Activated naive CD4-positive, alpha-beta T cell treated with anti-CD3 and anti-CD28 coated beads, Interleukin-2, amount 10 ng/mL, durations not matched to agents 7 days and 5 days (primary cell): Measurements from ENCODE around the gene ETV3L.
"Not testable (repeated sequence)": the region's sequence is repeated elsewhere in the genome, so short reads cannot be mapped to it uniquely, and the experiment has no call there.

Experiments
- CTCF ChIA-PET: fragments of 350-600 bp; sonication (Branson Sonifier 250); formaldehyde crosslinking; loops from one replicate; lab custom pipeline; 2021; ENCODE audit warnings: antibody characterized with exemption; lab: Charles Lee
- DNase-seq: peaks from one replicate; pipeline ENCODE4 v3.0.0-alpha.2; 2020
- H3K27ac Mint-ChIP-seq: one replicate; pipeline ENCODE4 v1.8.0; 2021; ENCODE audit warnings: mild to moderate bottlenecking, moderate library complexity, mixed read lengths
- H3K27me3 Mint-ChIP-seq: one replicate; pipeline ENCODE4 v1.8.0; 2021; ENCODE audit warnings: mild to moderate bottlenecking, mixed read lengths
- H3K36me3 Mint-ChIP-seq: one replicate; pipeline ENCODE4 v1.8.0; 2021; ENCODE audit warnings: mixed read lengths
- H3K4me1 Mint-ChIP-seq: one replicate; pipeline ENCODE4 v1.8.0; 2021; ENCODE audit warnings: mixed read lengths
- H3K4me3 Mint-ChIP-seq: one replicate; pipeline ENCODE4 v1.8.0; 2021; ENCODE audit warnings: mild to moderate bottlenecking, moderate library complexity, mixed read lengths
- H3K9me3 Mint-ChIP-seq: one replicate; pipeline ENCODE4 v1.8.0; 2021; ENCODE audit warnings: mixed read lengths

The ETV3L gene

GRCh38 chr1:157059241-157059640 lies 40.4 kb downstream of the ETV3L start:
- not testable (repeated sequence) for H3K4me3 Mint-ChIP-seq, H3K27ac Mint-ChIP-seq
- H3K27me3 Mint-ChIP-seq, result peaks cover 53% of the 10 kb centered on the region

GRCh38 chr1:157056269-157056668 lies 43.3 kb downstream of the ETV3L start:
- CTCF ChIA-PET, result no interaction called here

More at GRCh38 chr1:157059241-157059640, 40.4 kb downstream of the ETV3L start:
- H3K9me3 Mint-ChIP-seq, DNase-seq, H3K36me3 Mint-ChIP-seq, CTCF ChIA-PET, H3K4me1 Mint-ChIP-seq: not testable (repeated sequence)

DNA sequence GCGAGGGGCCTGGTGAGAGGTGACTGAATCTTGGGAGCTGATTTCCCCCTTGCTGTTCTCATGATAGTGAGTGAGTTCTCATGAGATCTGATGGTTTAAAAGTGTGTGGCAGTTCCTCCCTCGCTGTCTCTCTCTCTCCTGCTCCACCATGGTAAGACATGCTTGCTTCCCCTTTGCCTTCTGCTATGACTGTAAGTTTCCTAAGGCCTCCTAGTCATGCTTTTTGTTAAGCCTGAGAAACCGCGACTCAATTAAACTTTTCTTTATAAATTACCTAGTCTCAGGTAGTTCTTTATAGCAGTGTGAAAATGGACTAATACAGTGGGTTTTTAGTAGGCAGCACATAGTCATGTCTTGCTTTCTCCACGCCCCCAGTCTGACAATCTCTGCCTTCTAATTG lies 43.9 kb downstream of the ETV3L start:
- H3K4me3 Mint-ChIP-seq, H3K4me1 Mint-ChIP-seq, H3K27ac Mint-ChIP-seq, CTCF ChIA-PET, DNase-seq, H3K9me3 Mint-ChIP-seq, H3K36me3 Mint-ChIP-seq: not testable (repeated sequence)
- peaks cover 55% of the 10 kb centered on the region for H3K27me3 Mint-ChIP-seq

More at GRCh38 chr1:157056269-157056668, 43.3 kb downstream of the ETV3L start:
- H3K27me3 Mint-ChIP-seq, result peaks cover 55% of the 10 kb centered on the region
- H3K27ac Mint-ChIP-seq, result no peak overlapping the region
- peaks cover 10% of the 10 kb centered on the region for H3K9me3 Mint-ChIP-seq
- H3K4me3 Mint-ChIP-seq, result no peak overlapping the region
- H3K36me3 Mint-ChIP-seq, result no peaks in the 10 kb centered on the region
- DNase-seq, result no peak
- H3K4me1 Mint-ChIP-seq, result no peaks in the 10 kb centered on the region

- Mint-ChIP-seq H3K27ac (no peak overlapping the region), H3K4me3 (no peak overlapping the region), H3K4me1 (peaks cover 10% of the 10 kb centered on the region), H3K27me3 (peaks cover 80% of the 10 kb centered on the region), H3K9me3 (peaks cover 6% of the 10 kb centered on the region), H3K36me3 (peaks cover 3% of the 10 kb centered on the region)
- CTCF ChIA-PET, result interaction anchor here (1.2 kb wide), 1 partner anchor 85 kb away, joined by 3 read pairs; no protein-coding TSS in a partner anchor
- no peak for DNase-seq
These were observed 48.8 kb downstream of the ETV3L start for GRCh38 chr1:157050836-157051235.

DNA sequence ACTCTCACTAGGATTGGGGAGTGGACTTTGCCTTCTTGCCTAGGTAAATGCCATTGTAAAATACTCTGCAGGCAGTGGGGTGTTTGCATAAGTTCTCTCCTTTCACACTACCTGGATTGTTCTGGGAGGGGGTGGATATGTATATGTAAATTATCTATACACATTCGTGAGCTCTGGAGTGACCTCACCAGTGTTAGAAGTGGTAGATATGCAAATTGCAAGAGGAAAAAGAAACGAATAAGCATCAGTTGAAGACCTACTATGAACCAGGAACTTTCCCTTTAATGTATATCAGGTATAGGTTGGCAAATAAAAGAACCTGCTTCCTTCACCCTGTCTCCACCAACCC lies 52.6 kb downstream of the ETV3L start:
- CTCF ChIA-PET, result interaction anchor here (1.5 kb wide), 1 partner anchor 27 kb away, joined by 5 read pairs; no protein-coding TSS in a partner anchor
- no peak overlapping the region for H3K27ac Mint-ChIP-seq
- peak overlapping the region; percentile 19 for H3K4me3 Mint-ChIP-seq
- peaks cover 2% of the 10 kb centered on the region for H3K9me3 Mint-ChIP-seq
- H3K4me1 Mint-ChIP-seq, result peaks cover 14% of the 10 kb centered on the region
- H3K27me3 Mint-ChIP-seq, result peaks cover 92% of the 10 kb centered on the region
- DNase-seq, result no peak
- peaks cover 3% of the 10 kb centered on the region for H3K36me3 Mint-ChIP-seq

DNA sequence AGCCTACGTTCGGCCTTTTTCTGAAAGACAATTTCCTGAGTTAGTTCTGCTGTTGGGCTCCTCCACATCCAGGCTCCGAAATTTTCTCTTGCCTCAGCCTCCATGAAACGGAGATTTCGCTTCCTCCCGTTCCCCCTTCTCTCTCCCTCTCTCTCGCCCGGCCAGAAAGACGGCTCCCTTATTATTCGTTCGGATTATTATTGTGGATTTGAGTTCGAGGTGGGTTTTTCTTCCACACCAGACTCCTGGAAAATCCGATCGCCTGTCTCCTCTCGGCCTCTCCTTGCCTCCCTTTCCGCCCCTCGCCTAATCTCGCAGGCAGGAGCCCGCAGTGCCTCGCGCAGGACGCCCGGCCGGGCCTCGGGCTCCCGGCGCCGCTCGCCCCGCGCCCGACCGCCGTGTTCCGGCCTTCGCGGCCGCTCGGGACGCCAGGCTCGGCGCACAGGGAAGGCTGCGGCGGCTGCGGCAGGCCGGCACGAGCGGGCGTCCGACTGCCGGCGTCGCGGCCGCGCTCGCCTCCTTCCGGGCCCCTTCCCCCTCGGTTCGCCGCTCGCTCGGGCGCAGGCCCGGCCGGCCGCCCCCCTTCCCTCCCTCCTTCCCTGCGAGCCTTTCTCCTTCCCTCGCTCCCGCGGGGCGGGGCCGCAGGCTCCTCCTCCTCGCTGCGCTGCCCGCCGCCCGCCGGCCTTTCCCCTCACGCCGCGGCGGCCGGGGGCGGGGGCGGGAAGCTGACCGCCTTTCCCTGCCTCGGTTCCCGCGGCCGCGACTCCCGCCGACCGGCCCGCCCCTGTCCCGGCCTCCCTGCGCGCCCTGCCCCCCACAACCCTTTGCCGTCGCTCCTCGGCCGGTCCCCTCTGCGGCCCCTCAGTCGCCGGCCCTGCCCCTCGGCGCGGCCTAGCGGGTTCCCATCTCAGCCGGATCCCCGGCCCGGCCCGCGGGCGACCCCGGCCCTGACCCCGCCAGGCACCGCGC lies 54.1 kb downstream of the ETV3L start, which contains the start of gene ARHGEF11:
Gene ARHGEF11 (minus strand): TSS at position 493 of the 969 bp plus-strand sequence. CDS start 1,412 bp downstream, outside the sequence.
- Mint-ChIP-seq H3K27me3 (peaks cover 91% of the 10 kb centered on the region), H3K9me3 (no peaks in the 10 kb centered on the region), H3K36me3 (peaks cover 3% of the 10 kb centered on the region), H3K4me3 (peak within 1 kb of the TSS; percentile 79), H3K27ac (no peak within 1 kb of the TSS), H3K4me1 (peaks cover 14% of the 10 kb centered on the region)
- peak; percentile 36 for DNase-seq
- CTCF ChIA-PET, result no interaction called here

DNA sequence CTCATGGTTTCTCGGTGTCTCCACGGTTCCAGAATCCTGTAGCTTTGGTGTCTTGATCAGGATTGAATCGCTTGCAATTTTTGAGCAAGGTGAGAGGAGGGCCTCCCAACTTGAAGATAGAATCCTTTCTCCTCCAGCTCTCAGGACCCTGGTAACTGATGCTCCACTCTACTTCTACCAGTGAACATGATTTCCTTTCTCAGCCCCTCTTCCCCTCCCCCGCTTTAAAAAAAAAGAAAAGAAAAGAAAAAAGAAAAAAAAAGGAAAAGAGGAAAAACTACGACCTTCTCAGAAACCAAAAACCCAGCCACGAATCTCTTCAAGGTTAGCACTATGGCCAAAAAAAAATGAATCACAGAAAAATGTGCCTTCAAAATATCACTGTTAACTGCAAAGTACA lies 55.3 kb downstream of the ETV3L start:
- no peak overlapping the region for H3K27ac Mint-ChIP-seq
- DNase-seq, result no peak
- H3K27me3 Mint-ChIP-seq, result peaks cover 92% of the 10 kb centered on the region
- CTCF ChIA-PET, result no interaction called here
- H3K9me3 Mint-ChIP-seq, result no peaks in the 10 kb centered on the region
- H3K36me3 Mint-ChIP-seq, result peaks cover 3% of the 10 kb centered on the region
- H3K4me1 Mint-ChIP-seq, result peaks cover 14% of the 10 kb centered on the region
- H3K4me3 Mint-ChIP-seq, result no peak overlapping the region

GRCh38 chr1:157043685-157044084 lies 55.9 kb downstream of the ETV3L start:
- H3K4me3 Mint-ChIP-seq, result no peak overlapping the region
- H3K4me1 Mint-ChIP-seq, result peaks cover 14% of the 10 kb centered on the region
- no peak for DNase-seq
- no peaks in the 10 kb centered on the region for H3K9me3 Mint-ChIP-seq
- peaks cover 92% of the 10 kb centered on the region for H3K27me3 Mint-ChIP-seq
- H3K36me3 Mint-ChIP-seq, result peaks cover 3% of the 10 kb centered on the region
- CTCF ChIA-PET, result no interaction called here
- no peak overlapping the region for H3K27ac Mint-ChIP-seq

DNA sequence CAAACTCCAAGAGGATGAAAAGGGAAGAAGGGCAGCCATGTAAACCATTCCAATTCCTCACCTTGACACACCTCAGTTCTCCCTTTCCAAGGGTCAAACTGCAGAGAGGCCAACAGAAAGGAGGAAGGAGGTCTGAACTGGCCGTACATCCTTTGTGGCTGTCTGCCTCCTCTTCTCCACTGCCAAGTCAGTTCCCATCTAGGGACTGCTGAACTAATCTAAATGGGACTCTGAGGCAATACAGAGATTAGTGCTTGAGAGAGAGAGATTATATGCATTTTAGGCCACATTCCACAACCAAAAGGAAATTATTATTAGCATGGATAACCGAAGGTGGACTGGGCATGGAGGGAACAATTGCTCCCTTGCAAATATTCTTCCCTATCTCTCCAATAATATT lies 56.8 kb downstream of the ETV3L start:
- DNase-seq, result no peak
- CTCF ChIA-PET, result no interaction called here
- H3K27ac Mint-ChIP-seq, result no peak overlapping the region
- peaks cover 14% of the 10 kb centered on the region for H3K4me1 Mint-ChIP-seq
- H3K27me3 Mint-ChIP-seq, result peaks cover 94% of the 10 kb centered on the region
- no peak overlapping the region for H3K4me3 Mint-ChIP-seq
- peaks cover 3% of the 10 kb centered on the region for H3K36me3 Mint-ChIP-seq
- H3K9me3 Mint-ChIP-seq, result no peaks in the 10 kb centered on the region
